Measurements from ENCODE around the gene DNM3. TPM values are rescaled to one million over a fixed set of nuclear protein-coding genes. Genes with fewer than 3 reads are reported as not detected.

DNM3 gene
- total and polyA plus RNA-seq, 2 experiments from 2014 or later, result 5.2 to 12.2 TPM

GRCh38 chr1:171849245-171849898 is 8.1 kb downstream of the DNM3 start (continued):
- no peak for TF ChIP-seq EZH2 (IDR thresholded peaks at IDR 0.05; ENCODE audit: low read depth, unreplicated experiment)

GRCh38 chr1:171850651-171851350 is 9.5 kb downstream of the DNM3 start:
- TF ChIP-seq ZNF331 (CRISPR knock-in tag; IDR thresholded peaks at IDR 0.05; ENCODE audit: low read depth), result no peak
- TF ChIP-seq CTCF (conservative IDR thresholded peaks at IDR 0.05; ENCODE audit: low read depth in 2 of 2), result 0 out of 4 replicates have a peak, but pooled peaks of 1 of the 2 experiments have one; percentile 6
- no peaks in the 10 kb centered on the region for H3K9me3 Mint-ChIP-seq
- ATAC-seq, result no peak

GRCh38 chr1:171852272-171852671 is 11.0 kb downstream of the DNM3 start:
- Histone ChIP-seq H3K4me1 (ENCODE audit: insufficient read depth) (peaks cover 10% of the 10 kb centered on the region), H3K36me3 (ENCODE audit: insufficient read depth) (no peaks in the 10 kb centered on the region), H3F3A (replicated peaks; ENCODE audit: low read depth) (no peaks in the 10 kb centered on the region), H4K20me1 (replicated peaks; ENCODE audit: insufficient read depth) (no peaks in the 10 kb centered on the region), H3K4me2 (no peak overlapping the region), H3K79me2 (replicated peaks; ENCODE audit: insufficient read depth) (no peaks in the 10 kb centered on the region), H3K27ac (ENCODE audit: low read depth) (no peak overlapping the region), H2AFZ (no peak overlapping the region), H3K9me2 (ENCODE audit: insufficient read depth) (no peaks in the 10 kb centered on the region), H3K4me3 (no peak overlapping the region), H3K27me3 (ENCODE audit: insufficient read depth) (no peaks in the 10 kb centered on the region)
- Mint-ChIP-seq H3K27ac (no peak overlapping the region), H3K27me3 (ENCODE audit: insufficient read depth, low read depth, poor library complexity) (no peaks in the 10 kb centered on the region), H3K9me3 (no peaks in the 10 kb centered on the region), H3K36me3 (ENCODE audit: low read depth) (no peaks in the 10 kb centered on the region), H3K4me3 (no peak overlapping the region), H3K4me1 (peaks cover 6% of the 10 kb centered on the region)
- TF ChIP-seq NANOG (IDR thresholded peaks at IDR 0.05; ENCODE audit: borderline replicate concordance) (no peak), JUNB (IDR thresholded peaks at IDR 0.05; ENCODE audit: unreplicated experiment) (no peak), CREB1 (CRISPR knock-in tag; IDR thresholded peaks at IDR 0.05; ENCODE audit: low read depth) (no peak), STAT1 (IDR thresholded peaks at IDR 0.05; ENCODE audit: unreplicated experiment) (no peak), ETS1 (IDR thresholded peaks at IDR 0.05) (no peak)
- DNase-seq (ENCODE audit: low spot score) (no peak), ATAC-seq (no peak)

More at GRCh38 chr1:171850651-171851350, 9.5 kb downstream of the DNM3 start:
- peaks cover 13% of the 10 kb centered on the region for H3K4me1 ChIP-seq (ENCODE audit: insufficient read depth)
- H3K27ac ChIP-seq (ENCODE audit: low read depth), result no peak overlapping the region
- Mint-ChIP-seq H3K27ac (no peak overlapping the region), H3K4me1 (peaks cover 6% of the 10 kb centered on the region), H3K4me3 (no peak overlapping the region), H3K27me3 (ENCODE audit: insufficient read depth, low read depth, poor library complexity) (no peaks in the 10 kb centered on the region), H3K36me3 (ENCODE audit: low read depth) (no peaks in the 10 kb centered on the region)
- H3K27me3 ChIP-seq (ENCODE audit: insufficient read depth), result no peaks in the 10 kb centered on the region
- no peak overlapping the region for H3K4me2 ChIP-seq
- no peaks in the 10 kb centered on the region for H3F3A ChIP-seq (replicated peaks; ENCODE audit: low read depth)
- H4K20me1 ChIP-seq (replicated peaks; ENCODE audit: insufficient read depth), result no peaks in the 10 kb centered on the region
- DNase-seq (ENCODE audit: low spot score), result no peak
- no peaks in the 10 kb centered on the region for H3K9me2 ChIP-seq (ENCODE audit: insufficient read depth)
- no peak overlapping the region for H3K4me3 ChIP-seq
- no peaks in the 10 kb centered on the region for H3K36me3 ChIP-seq (ENCODE audit: insufficient read depth)
- no peaks in the 10 kb centered on the region for H3K79me2 ChIP-seq (replicated peaks; ENCODE audit: insufficient read depth)
- H2AFZ ChIP-seq, result no peak overlapping the region
